Measurements from ENCODE around the gene OR2AG2. TPM values are rescaled to one million over a fixed set of nuclear protein-coding genes. Genes with fewer than 3 reads are reported as not detected.

The OR2AG2 gene
- total RNA-seq, 1 donor from 2014 or later, result not detected

DNA sequence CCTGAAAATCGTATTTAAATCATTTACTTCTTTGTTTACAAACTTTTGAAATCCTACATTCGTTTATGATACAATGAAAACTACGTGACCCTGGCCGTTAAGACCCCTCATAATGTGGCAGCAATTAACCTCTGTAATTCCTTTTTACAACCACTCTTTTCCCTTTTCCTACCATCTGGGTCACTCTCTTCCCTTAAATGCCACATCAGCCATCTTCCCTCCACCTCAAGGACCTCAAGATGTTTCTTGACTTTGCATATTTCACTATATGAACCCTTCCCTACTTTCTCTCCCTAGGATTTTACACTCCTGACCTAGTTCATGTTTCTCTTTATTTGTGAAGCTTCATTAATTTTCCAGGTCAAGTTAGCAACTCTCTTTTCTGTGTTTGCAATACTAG lies 26.8 kb downstream of the OR2AG2 start:
- intact Hi-C loops (cut with micrococcal nuclease), result loop anchor here (1.0 to 10.0 kb wide), 6 partner anchors 12 to 1940 kb away; partner anchors contain the start of genes EIF3F, PPFIBP2, RPL27A and TRIM22

GRCh38 chr11:6742260-6742659 lies 29.5 kb downstream of the OR2AG2 start:
- intact Hi-C loops (cut with micrococcal nuclease), result loop anchor here (5.0 to 10.0 kb wide), 3 partner anchors 485 to 1943 kb away; partner anchors contain the start of genes EIF3F, RPL27A and TRIM66

DNA sequence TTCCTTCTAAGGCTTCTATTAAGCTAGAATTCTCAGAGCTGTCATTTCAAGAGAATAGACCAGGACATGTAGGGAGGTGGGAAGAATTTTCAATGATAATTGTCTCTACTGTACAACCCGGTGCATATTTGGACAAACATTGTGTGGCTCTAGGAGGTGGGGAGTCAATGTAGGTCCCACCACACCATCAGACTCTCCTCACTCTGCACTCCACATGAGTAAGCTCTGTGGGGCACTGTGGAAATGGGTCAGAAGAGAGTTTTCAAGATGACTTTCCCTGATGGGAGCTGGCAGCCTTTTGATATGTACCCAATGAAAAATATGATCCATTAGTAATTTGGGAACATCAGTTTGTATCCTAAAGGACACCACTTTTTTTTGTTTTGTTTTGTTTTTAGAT lies 33.2 kb downstream of the OR2AG2 start:
- intact Hi-C loops (cut with micrococcal nuclease), result loop anchor here (1.0 to 5.0 kb wide), 4 partner anchors 8 to 704 kb away; no protein-coding TSS in a partner anchor

GRCh38 chr11:6737872-6738466 lies 33.8 kb downstream of the OR2AG2 start:
- intact Hi-C loops (cut with micrococcal nuclease), result loop anchor here (1.0 to 5.0 kb wide), 5 partner anchors 8 to 704 kb away; partner anchors contain the start of gene ZNF215

DNA sequence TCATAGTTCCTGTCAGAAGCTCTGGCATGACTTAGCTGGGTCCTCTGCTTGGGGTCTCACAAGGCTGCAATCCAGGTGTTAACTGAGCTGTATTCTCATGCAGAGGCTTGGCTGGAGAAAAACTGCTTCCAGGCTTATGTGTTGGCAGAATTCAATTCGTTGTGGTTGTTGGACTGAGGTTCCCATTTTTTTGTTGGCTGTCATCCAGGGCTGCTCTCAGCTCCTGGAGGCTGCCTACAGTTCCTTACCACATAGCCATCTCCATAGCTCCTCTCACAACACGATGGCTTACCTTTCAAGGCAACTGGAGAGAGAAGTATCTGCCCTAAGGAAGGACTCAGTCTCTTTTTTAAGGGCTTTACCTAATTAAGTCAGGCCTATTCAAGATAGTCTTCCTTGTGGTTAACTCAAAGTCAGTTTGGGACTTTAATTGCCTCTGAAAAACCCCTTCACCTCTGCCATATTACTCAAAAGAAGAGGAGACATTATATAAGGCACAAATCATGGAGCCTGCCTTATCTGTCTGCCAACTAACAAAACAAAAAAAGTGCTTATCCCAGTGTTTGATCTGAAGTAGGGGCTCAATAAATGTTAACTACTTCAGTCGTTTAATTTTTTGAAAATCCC lies 35.2 kb downstream of the OR2AG2 start:
- intact Hi-C loops (cut with micrococcal nuclease), result loop anchor here (1.0 to 5.0 kb wide), 2 partner anchors 190 to 706 kb away; partner anchors contain the start of gene ZNF215

DNA sequence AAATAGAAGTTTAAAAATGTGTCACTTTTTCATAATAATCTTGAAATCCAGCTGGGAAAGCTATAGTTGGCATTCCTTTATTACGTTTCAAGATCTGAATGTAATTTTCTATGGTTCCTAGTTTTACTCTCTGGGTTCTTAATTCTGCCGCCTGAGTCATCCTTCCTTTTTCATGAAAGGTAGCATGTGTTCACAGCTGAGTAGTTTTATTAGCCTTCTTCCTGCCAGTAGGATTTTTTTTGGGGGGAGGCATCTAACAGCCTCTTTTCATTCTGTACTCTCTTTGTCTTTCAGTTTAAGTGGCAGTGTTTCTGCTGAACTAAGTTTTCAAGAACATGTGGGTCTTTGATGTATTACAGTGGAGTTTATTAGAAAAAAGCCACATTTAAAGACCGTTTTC lies 36.5 kb downstream of the OR2AG2 start:
- intact Hi-C loops (cut with micrococcal nuclease), result loop anchor here (5.0 kb wide), 1 partner anchor 707 kb away; no protein-coding TSS in a partner anchor

- intact Hi-C loops (cut with micrococcal nuclease), result loop anchor here (5.0 kb wide), 1 partner anchor 708 kb away; no protein-coding TSS in a partner anchor
Observed at GRCh38 chr11:6734616-6735015, 37.2 kb downstream of the OR2AG2 start.

GRCh38 chr11:6733326-6734275 lies 38.2 kb downstream of the OR2AG2 start:
- intact Hi-C loops (cut with micrococcal nuclease), result loop anchor here (1.0 kb wide), 1 partner anchor 12 kb away; no protein-coding TSS in a partner anchor

- intact Hi-C loops (cut with micrococcal nuclease), result no loop called here
Observed at GRCh38 chr11:6727971-6728760, 43.6 kb downstream of the OR2AG2 start.

GRCh38 chr11:6725386-6725896 lies 46.3 kb downstream of the OR2AG2 start:
- intact Hi-C loops (cut with micrococcal nuclease), result no loop called here

DNA sequence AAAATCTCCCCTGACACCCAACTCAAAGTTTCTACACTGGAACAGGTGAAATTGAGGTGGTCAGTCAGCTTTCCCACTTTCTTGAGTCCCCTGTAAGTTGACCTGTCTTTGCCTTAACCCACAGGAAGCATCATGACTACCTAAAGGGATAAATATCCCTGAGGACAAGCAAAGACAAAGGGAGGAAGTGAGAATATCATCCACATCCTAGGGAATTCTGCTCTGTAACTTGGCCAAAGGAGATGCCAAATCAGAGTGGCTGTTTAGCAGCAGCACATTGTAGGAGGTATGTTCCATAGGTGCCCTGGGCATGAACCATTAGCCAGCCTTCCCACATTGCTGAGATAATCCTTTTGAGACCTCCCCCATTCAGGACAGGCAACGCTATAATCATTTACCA lies 47.8 kb downstream of the OR2AG2 start:
- intact Hi-C loops (cut with micrococcal nuclease), result no loop called here

DNA sequence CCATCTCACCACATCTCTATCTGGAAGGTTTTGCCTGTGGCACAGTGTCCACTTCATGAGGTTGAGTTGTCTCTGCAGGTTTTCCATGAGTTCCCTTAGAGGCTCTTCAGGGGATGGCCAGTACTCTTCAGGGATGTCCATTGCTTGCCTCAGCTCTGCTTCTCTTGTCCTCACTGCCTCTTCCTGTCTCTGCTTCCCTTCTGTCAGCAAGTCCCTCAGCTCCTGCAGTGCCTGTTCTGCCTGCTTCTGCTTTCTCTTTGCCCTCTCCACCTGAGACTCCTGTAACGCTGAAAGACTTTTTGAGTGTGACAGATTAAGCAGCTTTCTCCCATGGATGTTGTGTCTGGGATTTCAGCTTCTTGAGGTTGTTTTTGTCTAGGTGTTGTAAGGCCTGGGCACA lies 50.4 kb downstream of the OR2AG2 start:
- intact Hi-C loops (cut with micrococcal nuclease), result no loop called here

DNA sequence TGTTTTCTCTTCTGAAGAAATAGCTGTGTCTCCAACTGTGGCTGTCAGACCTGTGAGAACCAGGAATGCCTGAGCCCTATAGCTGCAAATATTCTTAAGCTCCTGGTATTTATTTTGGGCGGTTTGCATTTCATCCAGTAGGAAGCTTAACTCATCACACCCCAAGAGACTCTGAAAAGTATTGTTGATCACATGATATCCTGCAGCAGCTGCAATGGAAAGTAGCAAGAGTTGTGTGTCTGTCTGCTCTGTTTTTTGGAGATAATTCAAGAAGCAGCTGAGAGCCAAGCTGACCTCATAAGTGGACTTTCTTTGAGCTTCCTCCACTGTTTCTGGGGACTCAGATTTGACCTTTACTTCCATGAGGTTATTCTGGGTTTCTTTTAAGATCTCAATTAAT lies 52.2 kb downstream of the OR2AG2 start:
- intact Hi-C loops (cut with micrococcal nuclease), result no loop called here

GRCh38 chr11:6717426-6717825 lies 54.4 kb downstream of the OR2AG2 start:
- intact Hi-C loops (cut with micrococcal nuclease), result no loop called here

Other genes with a start within 250 kb of the OR2AG2 start
- gene RRP8, start 168.4 kb downstream of the OR2AG2 start, total RNA-seq, result 27.3 and 28.2 TPM in 2 replicates
- gene ILK, start 168.2 kb downstream of the OR2AG2 start, total RNA-seq, result 136 and 144 TPM in 2 replicates
- 132 and 150 TPM in 2 replicates for gene TAF10, start 159.8 kb downstream of the OR2AG2 start, total RNA-seq
- gene TPP1, start 152.6 kb downstream of the OR2AG2 start, total RNA-seq, result 94.4 and 95.9 TPM in 2 replicates
- 0.32 and 0.37 TPM in 2 replicates for gene DCHS1, start 116.2 kb downstream of the OR2AG2 start, total RNA-seq
- 51.0 and 62.6 TPM in 2 replicates for gene MRPL17, start 88.6 kb downstream of the OR2AG2 start, total RNA-seq
- not detected in 2 replicates for gene OR2AG1, start 11.0 kb upstream of the OR2AG2 start, total RNA-seq
- 0.05 and 0.12 TPM in 2 replicates for gene OR6A2, start 27.7 kb upstream of the OR2AG2 start, total RNA-seq
- gene OR10A5, start 73.7 kb upstream of the OR2AG2 start, total RNA-seq, result not detected in 2 replicates
- gene OR10A2, start 91.1 kb upstream of the OR2AG2 start, total RNA-seq, result not detected in 2 replicates
- not detected in 2 replicates for gene OR10A4, start 104.6 kb upstream of the OR2AG2 start, total RNA-seq
- 0.20 TPM in 2 replicates for gene OR2D2, start 120.5 kb upstream of the OR2AG2 start, total RNA-seq
- not detected in 2 replicates for gene OR2D3, start 149.0 kb upstream of the OR2AG2 start, total RNA-seq
- gene ZNF215, start 154.4 kb upstream of the OR2AG2 start, total RNA-seq, result 1.9 and 2.3 TPM in 2 replicates
- not detected in 2 replicates for gene ZNF214, start 248.4 kb upstream of the OR2AG2 start, total RNA-seq
- gene NLRP14, start 248.5 kb upstream of the OR2AG2 start, total RNA-seq, result 0.24 and 0.34 TPM in 2 replicates